Stimulated activated naive B cell treated with anti-CD40 and anti-IgM and Interleukin-4, amounts not matched to agents 10 μg/mL and 1 μg/mL and 100 μg/mL, for 72 hours (primary cell): Measurements from ENCODE around the gene AIMP2.
A peak's percentile ranks its signal among the peaks of the same experiment; 100 is the strongest.

Source experiments
- ATAC-seq, 2 donors: fragments of 150-1000 bp; cut with Tn5 transposase; replicated peaks; 2 replicates each; pipeline ENCODE4 v1.10.0; 2021; ENCODE audit warnings: moderate library complexity in 1 of 2
- DNase-seq: peaks from one replicate; pipeline ENCODE4 v3.0.0; 2021
- H3K27ac Mint-ChIP-seq: one replicate; pipeline ENCODE4 v1.8.0; 2022; ENCODE audit warnings: mild to moderate bottlenecking, mixed read lengths
- H3K27me3 Mint-ChIP-seq, 2 donors: one replicate each; pipeline ENCODE4 v1.8.0; 2022; ENCODE audit warnings: mixed read lengths in 2 of 2
- H3K36me3 Mint-ChIP-seq, 2 donors: one replicate each; pipeline ENCODE4 v1.8.0; 2022; ENCODE audit warnings: mixed read lengths in 2 of 2, mild to moderate bottlenecking in 1 of 2
- H3K4me1 Mint-ChIP-seq, 2 donors: one replicate each; pipeline ENCODE4 v1.8.0; 2022; ENCODE audit warnings: mixed read lengths in 2 of 2, mild to moderate bottlenecking in 1 of 2
- H3K4me3 Mint-ChIP-seq, 2 donors: one replicate each; pipeline ENCODE4 v1.8.0; 2022; ENCODE audit warnings: mild to moderate bottlenecking in 2 of 2, mixed read lengths in 2 of 2, moderate library complexity in 1 of 2
- H3K9me3 Mint-ChIP-seq, 2 donors: one replicate each; pipeline ENCODE4 v1.8.0; 2022; ENCODE audit warnings: mixed read lengths in 2 of 2, mild to moderate bottlenecking in 1 of 2

AIMP2 gene

DNA sequence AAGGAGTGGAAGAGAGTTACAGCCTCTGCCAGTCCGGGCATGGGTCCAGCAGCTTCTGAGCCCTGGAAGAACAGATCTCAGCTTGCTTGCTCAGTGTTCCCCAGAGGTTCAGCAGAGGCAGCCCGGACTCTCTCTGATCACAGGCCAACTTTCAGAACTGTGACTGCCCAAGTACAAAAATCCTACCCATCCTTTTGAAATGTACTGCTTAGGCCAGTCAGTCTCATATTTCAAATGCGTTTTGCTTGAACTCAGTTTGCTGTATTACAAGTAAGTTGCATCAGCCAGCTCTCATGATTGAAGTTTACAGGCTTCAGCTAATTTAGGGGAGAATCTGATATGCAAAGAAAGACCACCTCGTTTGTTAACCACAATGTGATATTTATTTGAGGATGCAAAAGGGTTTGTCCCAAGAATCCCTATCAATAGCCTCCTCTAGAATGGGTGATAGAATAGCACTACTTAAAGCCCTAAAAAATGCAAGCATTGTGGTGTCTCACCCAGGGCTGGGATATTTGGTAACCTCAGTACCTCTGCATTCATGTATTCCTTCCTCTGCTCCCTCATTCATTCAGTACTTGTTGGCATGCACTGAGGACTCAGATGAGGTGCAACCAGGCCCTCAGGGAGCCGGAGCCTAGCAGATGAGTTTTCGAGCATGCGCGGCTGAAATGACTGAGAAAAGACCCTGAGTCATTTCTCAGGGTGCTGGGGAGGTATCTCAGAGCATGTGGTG lies 7.0 kb downstream of the AIMP2 start:
- ATAC-seq: no peak
- peaks cover 36 to 46% of the 10 kb centered on the region in 2 donors for H3K36me3 Mint-ChIP-seq
- H3K4me3 Mint-ChIP-seq: no peak overlapping the region

DNA sequence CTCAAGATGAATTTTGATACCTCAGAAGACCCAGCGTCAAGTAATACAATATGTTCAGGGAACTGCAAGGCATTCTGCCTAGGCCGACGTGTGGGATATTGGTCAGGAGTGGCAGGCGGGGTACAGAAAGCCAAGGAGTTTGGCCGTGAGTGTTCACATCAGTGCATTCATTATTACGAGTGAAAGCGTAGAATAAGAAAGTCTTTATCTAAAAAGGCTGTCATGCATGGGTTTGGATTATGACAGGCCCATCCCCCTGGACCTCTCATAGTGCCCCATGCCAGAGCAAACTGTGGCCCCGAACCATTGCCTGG lies 7.5 kb downstream of the AIMP2 start:
- no peak overlapping the region for H3K27ac Mint-ChIP-seq
- H3K36me3 Mint-ChIP-seq: peaks cover 40 to 48% of the 10 kb centered on the region in 2 donors
- no peak for ATAC-seq
- H3K9me3 Mint-ChIP-seq: no peaks in the 10 kb centered on the region
- peaks cover 6 to 11% of the 10 kb centered on the region in 2 donors for H3K4me1 Mint-ChIP-seq
- no peak for DNase-seq
- H3K27me3 Mint-ChIP-seq: no peaks in the 10 kb centered on the region
- no peak overlapping the region for H3K4me3 Mint-ChIP-seq

More for the DNA sequence above, 7.0 kb downstream of the AIMP2 start:
- DNase-seq: no peak
- Mint-ChIP-seq H3K4me1 (peaks cover 11 to 16% of the 10 kb centered on the region in 2 donors), H3K27me3 (no peaks in the 10 kb centered on the region), H3K9me3 (no peaks in the 10 kb centered on the region), H3K27ac (no peak overlapping the region)

DNA sequence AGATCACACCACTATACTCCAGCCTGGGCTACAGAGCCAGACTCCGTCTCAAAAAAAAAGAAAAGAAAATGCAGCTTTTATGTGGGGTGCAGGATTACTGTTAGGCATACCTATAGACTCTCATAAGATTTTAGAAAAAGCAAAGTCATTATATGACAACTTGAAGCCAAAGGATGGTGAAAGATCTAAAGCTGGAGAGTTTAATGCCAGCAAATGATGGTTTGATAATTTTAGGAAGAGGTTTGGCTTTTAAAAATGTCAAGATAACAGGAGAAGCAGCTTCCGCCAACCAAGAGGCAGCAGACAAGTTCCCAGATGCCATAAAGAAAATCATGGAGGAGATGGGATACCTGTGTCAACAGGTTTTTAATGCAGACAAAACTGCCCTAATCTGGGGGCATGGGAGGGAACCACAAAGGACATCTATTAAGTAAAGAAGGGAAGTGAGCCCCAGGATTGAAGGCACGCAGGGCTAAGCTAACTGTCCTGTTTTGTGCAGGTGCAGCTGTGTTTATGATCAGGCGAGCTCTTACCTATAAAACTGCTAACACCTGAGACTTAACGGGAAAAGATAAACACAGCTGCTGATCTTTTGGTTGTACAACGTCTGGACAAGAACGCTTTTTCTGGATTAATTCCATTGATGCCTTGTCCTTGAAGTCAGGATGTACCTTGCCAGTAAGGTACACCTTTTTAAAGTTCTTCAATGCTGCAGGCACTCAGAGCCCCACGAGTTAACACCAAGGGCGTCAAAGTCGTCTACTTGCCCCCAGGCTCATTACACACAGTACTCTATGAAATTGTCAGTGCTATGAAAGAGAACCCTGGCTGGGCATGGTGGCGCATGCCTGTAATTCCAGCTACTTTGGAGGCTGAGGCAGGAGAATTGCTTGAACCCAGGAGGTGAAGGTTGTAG lies 11.6 kb downstream of the AIMP2 start:
- H3K4me3 Mint-ChIP-seq: no peak overlapping the region
- peak overlapping the region; percentile 83 for H3K27ac Mint-ChIP-seq
- peaks cover 6 to 8% of the 10 kb centered on the region in 2 donors for H3K4me1 Mint-ChIP-seq
- H3K27me3 Mint-ChIP-seq: no peaks in the 10 kb centered on the region
- DNase-seq (no peak), ATAC-seq (no peak)
- H3K36me3 Mint-ChIP-seq: peaks cover 48 to 63% of the 10 kb centered on the region in 2 donors
- no peaks in the 10 kb centered on the region for H3K9me3 Mint-ChIP-seq

DNA sequence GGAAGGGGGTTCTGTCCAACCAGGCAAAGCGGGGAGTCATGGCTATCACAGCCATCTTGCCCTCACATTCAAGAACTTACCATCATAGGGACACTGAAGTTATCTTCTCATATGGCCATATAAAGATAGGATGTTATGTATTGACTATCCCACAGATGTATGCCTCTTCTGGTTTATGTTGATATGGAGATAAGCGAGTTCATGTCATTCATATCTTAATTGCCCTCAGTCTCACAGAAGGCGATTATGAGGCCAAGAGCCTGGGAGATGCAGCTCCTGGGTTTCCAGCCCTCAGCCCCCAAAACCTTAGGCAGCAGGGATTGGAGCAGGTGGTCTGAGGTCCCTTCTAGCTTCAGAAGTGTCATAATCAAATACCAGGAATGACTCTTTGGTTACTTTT lies 13.6 kb downstream of the AIMP2 start:
- ATAC-seq (no peak), DNase-seq (no peak)
- Mint-ChIP-seq H3K9me3 (no peaks in the 10 kb centered on the region), H3K4me3 (no peak overlapping the region), H3K27me3 (no peaks in the 10 kb centered on the region), H3K36me3 (peaks cover 60 to 77% of the 10 kb centered on the region in 2 donors), H3K27ac (no peak overlapping the region), H3K4me1 (peaks cover 25 to 26% of the 10 kb centered on the region in 2 donors)

DNA sequence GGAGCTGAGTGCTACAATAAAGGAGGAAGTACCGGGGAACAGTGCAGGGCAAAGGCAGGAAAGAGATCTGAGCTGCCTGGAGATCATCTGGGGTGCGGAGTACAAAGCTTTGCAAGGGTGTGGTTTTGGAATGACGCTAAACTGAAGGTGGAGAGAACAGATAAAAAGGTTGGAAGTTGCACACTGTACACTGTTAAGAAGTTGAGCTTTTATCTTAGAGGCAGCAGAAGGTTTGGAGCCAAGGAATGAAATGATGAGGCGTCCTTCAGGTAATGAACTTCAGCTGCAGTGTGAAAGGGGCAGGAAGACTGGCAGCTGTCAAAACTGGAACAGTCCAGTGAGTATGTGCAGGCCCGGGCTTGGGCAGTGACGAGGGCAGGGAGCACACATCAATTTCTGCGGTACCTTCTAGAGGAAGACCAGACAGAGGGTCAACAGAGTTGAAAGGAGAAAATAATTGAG lies 14.9 kb downstream of the AIMP2 start:
- H3K27ac Mint-ChIP-seq: peak overlapping the region; percentile 21
- no peak for ATAC-seq
- H3K36me3 Mint-ChIP-seq: peaks cover 61 to 84% of the 10 kb centered on the region in 2 donors
- H3K9me3 Mint-ChIP-seq: no peaks in the 10 kb centered on the region
- peaks cover 25 to 26% of the 10 kb centered on the region in 2 donors for H3K4me1 Mint-ChIP-seq
- H3K27me3 Mint-ChIP-seq: no peaks in the 10 kb centered on the region
- no peak for DNase-seq
- no peak overlapping the region for H3K4me3 Mint-ChIP-seq

DNA sequence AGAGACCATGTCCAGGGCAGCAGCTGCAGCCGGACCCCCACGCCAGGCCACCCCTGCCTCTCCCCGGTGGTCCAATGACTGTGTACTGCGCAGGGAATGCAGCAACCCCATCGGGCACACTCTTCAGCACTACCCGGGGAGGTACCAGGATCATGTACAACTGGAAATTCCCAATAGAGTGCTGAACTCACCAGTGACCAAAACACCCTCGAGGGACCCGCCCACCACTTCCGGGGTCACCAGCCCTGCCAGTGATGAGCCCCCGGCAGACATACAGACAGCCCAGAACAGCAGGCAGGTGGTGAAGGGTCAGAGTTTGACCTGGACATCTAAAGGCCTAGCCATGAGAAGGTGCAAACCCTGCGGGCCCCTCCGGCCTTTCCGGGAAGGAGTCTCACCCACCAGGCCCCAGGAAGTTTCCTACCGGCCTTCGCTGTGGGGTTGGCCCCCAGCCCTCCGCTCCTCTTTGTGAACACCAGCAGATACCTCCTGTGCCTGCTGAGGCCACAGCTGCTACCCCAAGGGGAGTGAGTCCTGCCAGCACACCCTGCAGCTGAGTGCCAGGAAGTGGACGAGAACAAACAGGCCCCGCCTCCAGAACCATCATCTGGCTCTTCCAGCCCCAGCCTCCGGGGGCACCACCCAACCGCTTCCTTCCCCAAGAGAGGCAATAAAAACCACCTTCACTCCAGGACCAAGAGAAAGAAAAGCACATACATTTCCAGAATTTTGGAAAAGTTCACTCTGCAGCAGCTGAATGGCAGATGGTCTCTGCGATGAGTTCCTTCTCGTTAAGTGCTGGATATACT lies 17.1 kb downstream of the AIMP2 start:
- peaks cover 52 to 70% of the 10 kb centered on the region in 2 donors for H3K36me3 Mint-ChIP-seq
- no peaks in the 10 kb centered on the region for H3K27me3 Mint-ChIP-seq
- DNase-seq (peak; percentile 65), ATAC-seq (peak; percentile 86)
- peaks cover 25 to 26% of the 10 kb centered on the region in 2 donors for H3K4me1 Mint-ChIP-seq
- H3K4me3 Mint-ChIP-seq: peak overlapping the region; percentile 84
- H3K9me3 Mint-ChIP-seq: no peaks in the 10 kb centered on the region
- peak overlapping the region; percentile 96 for H3K27ac Mint-ChIP-seq

DNA sequence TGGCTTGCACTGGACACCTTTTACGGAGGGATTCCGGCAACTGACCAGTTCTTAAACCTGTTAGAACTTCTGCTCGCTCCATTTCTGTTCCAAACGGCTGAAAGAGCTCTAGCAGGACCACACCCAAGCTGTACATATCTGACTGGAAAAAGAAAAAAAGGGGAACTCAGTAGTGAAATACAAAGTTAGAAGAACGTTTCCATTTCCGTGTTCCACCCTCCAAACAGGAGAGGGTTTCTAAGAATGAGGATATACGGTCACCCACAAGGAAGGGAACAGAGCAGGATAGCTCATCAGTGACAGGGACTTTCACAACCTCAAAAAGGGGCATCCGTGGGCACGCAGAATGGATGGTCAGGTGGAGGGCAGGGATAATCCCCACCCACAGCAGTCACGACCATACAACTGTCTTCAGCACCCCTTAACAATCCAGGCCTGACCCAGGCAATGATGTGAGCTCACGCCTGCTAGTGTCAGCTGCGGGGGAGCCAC lies 17.8 kb downstream of the AIMP2 start:
- peaks cover 28 to 32% of the 10 kb centered on the region in 2 donors for H3K4me1 Mint-ChIP-seq
- no peaks in the 10 kb centered on the region for H3K27me3 Mint-ChIP-seq
- H3K27ac Mint-ChIP-seq: peak overlapping the region; percentile 96
- H3K9me3 Mint-ChIP-seq: no peaks in the 10 kb centered on the region
- peak overlapping the region; percentile 84 for H3K4me3 Mint-ChIP-seq
- H3K36me3 Mint-ChIP-seq: peaks cover 51 to 70% of the 10 kb centered on the region in 2 donors
- ATAC-seq (peak; percentile 77), DNase-seq (peak; percentile 67)

DNA sequence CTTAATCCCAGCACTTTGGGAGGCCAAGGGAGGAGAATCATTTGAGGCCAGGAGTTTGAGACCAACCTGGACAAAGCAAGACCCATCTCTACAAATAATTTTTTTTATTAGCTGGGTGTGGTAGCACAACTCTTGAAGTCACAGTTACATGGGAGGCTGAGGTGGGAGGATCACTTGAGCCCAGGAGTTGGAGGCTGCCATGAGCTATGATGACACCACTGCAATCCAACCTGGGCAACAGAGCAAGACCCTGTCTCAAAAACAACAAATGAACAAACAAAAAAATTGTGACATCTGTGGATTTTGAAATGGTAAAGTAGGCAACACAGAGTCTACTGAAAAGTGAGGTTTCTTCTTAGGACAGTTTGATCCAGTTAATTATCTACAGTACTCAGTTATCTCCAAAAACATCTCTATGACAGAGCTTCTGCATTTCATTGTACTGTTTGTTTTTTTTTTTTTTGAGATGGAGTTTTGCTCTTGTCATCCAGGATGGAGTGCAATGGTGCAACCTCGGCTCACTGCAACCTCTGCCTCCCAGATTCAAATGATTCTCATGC lies 18.8 kb downstream of the AIMP2 start:
- H3K4me3 Mint-ChIP-seq: no peak overlapping the region
- peaks cover 54 to 64% of the 10 kb centered on the region in 2 donors for H3K36me3 Mint-ChIP-seq
- peak overlapping the region; percentile 96 for H3K27ac Mint-ChIP-seq

DNA sequence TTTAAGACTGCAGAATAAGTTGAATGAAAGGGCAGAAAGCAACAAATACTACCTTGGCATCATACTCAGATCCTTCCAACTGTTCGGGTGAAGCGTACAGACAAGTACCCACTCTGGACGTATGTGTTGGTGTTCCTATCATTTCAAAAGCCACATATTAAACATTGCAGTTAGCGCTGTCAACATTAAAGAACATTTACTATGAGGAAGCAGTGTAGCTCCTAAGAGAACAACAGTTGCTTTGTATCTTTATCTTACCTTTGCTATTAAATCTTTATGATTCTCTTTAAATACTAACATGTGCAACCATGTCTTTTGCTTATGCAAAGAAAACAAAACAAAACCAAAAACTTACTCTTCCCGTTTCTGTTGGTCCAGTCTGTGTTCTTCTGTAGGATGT lies 19.5 kb downstream of the AIMP2 start:
- no peak for ATAC-seq
- Mint-ChIP-seq H3K27ac (peak overlapping the region; percentile 2), H3K36me3 (peaks cover 52 to 61% of the 10 kb centered on the region in 2 donors), H3K9me3 (no peaks in the 10 kb centered on the region), H3K4me3 (no peak overlapping the region), H3K4me1 (peaks cover 27 to 33% of the 10 kb centered on the region in 2 donors), H3K27me3 (no peaks in the 10 kb centered on the region)
- DNase-seq: no peak

More for the DNA sequence above, 18.8 kb downstream of the AIMP2 start:
- peaks cover 27 to 33% of the 10 kb centered on the region in 2 donors for H3K4me1 Mint-ChIP-seq
- H3K9me3 Mint-ChIP-seq: no peaks in the 10 kb centered on the region
- no peak for DNase-seq
- no peak for ATAC-seq
- H3K27me3 Mint-ChIP-seq: no peaks in the 10 kb centered on the region

DNA sequence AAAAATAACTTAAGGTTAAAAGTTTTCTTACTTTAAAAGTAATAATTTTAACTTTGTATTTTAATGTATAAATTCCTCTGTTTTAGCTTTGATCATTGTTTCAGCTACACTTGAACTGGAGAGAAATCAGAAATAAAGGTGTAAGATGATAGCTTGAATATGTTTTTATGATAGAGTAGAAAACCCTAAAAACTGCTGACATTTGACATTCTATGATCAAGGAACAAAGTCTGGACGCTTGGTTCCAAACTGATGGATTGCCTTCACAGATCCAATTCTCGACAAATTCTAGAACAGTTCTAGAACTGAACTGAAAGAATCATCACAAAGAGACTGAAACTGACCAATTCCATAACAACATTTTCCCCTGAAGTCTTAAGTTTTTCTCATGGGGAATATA lies 21.9 kb downstream of the AIMP2 start, which contains the start of gene ANKRD61:
ANKRD61 (plus strand) TSS at position 389 of the 400 bp plus-strand sequence; CDS start at position 389, 0 bp downstream.
- no peaks in the 10 kb centered on the region for H3K27me3 Mint-ChIP-seq
- peaks cover 20 to 23% of the 10 kb centered on the region in 2 donors for H3K4me1 Mint-ChIP-seq
- no peak for ATAC-seq
- peaks cover 54 to 64% of the 10 kb centered on the region in 2 donors for H3K36me3 Mint-ChIP-seq
- DNase-seq: no peak
- peak within 1 kb of the TSS; percentile 57 for H3K27ac Mint-ChIP-seq
- H3K9me3 Mint-ChIP-seq: no peaks in the 10 kb centered on the region
- H3K4me3 Mint-ChIP-seq: no peak within 1 kb of the TSS

DNA sequence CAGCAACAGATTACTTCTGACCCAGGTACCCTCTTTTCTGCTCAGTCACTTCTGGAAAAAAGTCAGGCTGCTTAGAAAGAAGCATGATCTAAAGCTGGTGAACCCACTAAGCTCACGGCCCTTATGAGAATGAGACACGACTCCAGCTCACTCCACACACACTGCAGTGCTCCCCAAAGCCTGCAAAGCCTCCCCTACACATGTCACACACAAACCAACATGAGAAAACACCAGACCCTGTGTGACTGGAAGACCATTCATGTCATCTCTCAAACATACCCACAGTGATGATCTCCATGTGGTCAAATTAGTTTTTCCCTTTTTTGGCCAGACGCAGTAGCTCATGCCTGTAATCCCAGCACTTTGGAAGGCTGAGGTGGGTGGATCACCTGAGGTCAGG lies 22.5 kb downstream of the AIMP2 start:
- H3K9me3 Mint-ChIP-seq: no peaks in the 10 kb centered on the region

DNA sequence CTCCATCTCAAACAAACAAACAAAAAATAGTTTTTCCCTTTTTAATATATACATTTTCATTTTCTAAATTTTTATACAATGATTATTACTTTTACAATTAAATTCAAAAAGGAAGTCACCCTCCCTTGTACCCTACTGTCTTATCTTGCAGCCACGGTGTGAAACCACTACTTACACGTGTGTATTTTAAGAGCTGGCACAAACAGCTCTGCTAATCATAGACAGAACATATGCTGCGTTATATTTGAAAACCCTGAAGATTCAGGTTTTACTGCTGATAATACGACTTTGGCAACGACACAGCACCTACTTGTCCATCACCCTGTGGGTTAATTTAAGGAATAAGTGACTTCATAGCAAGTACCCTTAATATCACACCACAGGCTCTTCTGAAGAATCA lies 23.1 kb downstream of the AIMP2 start:
- Mint-ChIP-seq H3K36me3 (peaks cover 43 to 53% of the 10 kb centered on the region in 2 donors), H3K4me3 (no peak overlapping the region), H3K27ac (no peak overlapping the region), H3K27me3 (no peaks in the 10 kb centered on the region), H3K4me1 (peaks cover 9 to 11% of the 10 kb centered on the region in 2 donors), H3K9me3 (no peaks in the 10 kb centered on the region)
- DNase-seq (no peak), ATAC-seq (no peak)

More for the DNA sequence above, 22.5 kb downstream of the AIMP2 start:
- H3K36me3 Mint-ChIP-seq: peaks cover 49 to 59% of the 10 kb centered on the region in 2 donors
- H3K27me3 Mint-ChIP-seq: no peaks in the 10 kb centered on the region
- no peak overlapping the region for H3K4me3 Mint-ChIP-seq
- DNase-seq (no peak), ATAC-seq (no peak)
- peaks cover 15 to 17% of the 10 kb centered on the region in 2 donors for H3K4me1 Mint-ChIP-seq
- peak overlapping the region; percentile 57 for H3K27ac Mint-ChIP-seq

DNA sequence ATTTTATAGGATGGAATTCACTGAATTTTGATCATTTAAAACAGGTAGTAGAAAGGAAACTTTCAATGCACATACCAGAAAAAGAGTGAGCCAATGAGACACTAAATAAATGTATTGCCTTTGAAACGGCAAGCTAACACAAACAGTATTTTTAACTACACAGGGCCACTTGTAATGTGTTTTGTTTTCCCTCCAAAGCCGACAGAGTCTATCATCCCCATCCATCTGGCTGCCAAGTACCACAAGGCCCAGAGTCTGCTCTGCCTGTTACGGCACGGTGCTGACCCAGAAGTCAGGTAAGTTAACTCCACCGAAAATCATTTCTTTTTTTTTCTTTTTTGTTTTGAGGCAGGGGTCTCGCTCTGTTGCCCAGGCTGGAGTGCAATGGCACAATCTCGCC lies 23.6 kb downstream of the AIMP2 start:
- no peaks in the 10 kb centered on the region for H3K27me3 Mint-ChIP-seq
- peak overlapping the region; percentile 37 for H3K27ac Mint-ChIP-seq
- no peak for DNase-seq
- ATAC-seq: no peak
- peaks cover 6 to 7% of the 10 kb centered on the region in 2 donors for H3K4me1 Mint-ChIP-seq
- no peak overlapping the region for H3K4me3 Mint-ChIP-seq
- H3K36me3 Mint-ChIP-seq: peaks cover 39 to 48% of the 10 kb centered on the region in 2 donors
- H3K9me3 Mint-ChIP-seq: no peaks in the 10 kb centered on the region
